ENCODE data around the gene GPR39.

Gene GPR39

DNA sequence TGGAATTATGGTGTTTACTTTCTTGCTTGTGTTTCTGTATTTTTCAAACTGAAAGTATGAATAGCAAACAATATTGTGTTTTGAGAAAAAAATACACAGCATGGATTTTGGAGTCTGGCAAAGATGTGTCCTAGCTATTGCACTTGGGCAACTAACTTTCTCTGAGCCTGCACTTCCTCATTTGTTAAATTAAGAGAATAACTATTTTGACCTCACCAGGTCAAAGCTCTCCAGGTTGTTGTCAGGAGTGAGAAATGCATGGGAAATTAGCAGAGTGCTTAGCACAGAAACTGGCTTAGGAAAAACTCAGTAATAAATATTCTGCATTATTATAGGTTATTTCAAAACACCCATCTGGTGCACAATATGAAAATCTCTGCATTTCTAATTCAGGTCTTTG lies 225.2 kb downstream of the GPR39 start:
- no peak for DNase-seq (ENCODE audit: low read depth, low spot score)

DNA sequence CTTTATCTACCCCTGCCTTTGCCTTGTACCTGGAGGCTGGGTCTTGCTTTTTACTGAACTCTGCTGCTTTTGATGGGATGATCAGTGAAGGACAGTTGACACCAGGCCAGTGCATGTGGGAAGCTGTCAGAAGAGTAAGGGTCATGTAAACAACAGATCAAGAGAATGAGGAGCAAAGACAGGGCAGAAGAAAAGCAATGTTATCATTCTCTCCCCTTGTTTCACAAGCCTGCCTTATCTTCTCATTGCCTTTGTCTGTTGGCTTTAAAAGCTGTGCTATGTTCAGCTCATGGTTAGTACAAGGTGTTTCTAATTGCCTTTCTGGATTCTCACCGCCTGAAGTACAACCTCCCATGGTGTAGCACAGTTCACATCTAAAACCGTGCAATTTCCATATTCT lies 225.8 kb downstream of the GPR39 start:
- no peak for DNase-seq (ENCODE audit: low read depth, low spot score)

DNA sequence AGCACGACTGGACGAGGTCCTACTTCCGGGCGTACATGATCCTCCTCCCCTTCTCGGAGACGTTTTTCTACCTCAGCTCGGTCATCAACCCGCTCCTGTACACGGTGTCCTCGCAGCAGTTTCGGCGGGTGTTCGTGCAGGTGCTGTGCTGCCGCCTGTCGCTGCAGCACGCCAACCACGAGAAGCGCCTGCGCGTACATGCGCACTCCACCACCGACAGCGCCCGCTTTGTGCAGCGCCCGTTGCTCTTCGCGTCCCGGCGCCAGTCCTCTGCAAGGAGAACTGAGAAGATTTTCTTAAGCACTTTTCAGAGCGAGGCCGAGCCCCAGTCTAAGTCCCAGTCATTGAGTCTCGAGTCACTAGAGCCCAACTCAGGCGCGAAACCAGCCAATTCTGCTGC lies 228.6 kb downstream of the GPR39 start:
- no peak for DNase-seq (ENCODE audit: low read depth, low spot score)

DNA sequence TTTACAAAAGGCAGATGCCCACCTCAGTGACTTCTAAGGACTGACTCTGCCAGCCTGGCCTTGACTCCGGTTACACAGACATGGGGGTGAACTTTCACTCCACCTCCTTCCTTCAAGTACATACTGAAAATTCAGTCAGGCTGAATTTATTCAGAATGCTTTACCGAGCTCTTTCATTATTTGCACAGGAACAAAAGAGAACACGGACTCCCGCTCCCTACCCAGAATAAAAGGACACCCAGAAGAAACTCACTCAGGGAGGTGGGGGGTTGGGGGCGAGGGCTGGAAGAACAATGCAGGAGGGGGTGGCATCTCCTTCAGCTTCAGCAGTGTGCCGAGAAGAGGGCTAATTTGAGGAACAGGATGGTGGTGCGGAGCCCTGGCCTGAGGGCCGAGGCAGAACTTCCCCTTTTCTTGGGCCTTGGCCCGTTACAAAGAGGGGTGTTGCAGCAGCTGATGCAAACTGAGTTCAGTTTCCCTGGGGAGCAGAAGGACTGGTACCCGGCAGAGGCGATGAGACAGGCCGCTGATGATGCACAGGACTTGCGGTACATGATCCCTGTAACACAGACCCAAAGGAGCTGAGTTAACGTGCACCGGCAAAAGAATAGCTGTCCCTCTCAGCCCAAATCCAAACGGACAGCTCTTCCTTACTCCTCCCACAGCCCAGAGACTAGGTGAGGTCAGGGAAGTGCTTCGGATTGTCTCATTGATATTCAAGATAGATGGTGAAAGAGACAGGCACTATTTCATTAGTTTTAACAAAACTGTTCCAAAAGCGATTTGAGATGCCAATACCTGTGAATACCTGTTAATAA lies 229.3 kb downstream of the GPR39 start:
- DNase-seq (ENCODE audit: low read depth, low spot score) = no peak

DNA sequence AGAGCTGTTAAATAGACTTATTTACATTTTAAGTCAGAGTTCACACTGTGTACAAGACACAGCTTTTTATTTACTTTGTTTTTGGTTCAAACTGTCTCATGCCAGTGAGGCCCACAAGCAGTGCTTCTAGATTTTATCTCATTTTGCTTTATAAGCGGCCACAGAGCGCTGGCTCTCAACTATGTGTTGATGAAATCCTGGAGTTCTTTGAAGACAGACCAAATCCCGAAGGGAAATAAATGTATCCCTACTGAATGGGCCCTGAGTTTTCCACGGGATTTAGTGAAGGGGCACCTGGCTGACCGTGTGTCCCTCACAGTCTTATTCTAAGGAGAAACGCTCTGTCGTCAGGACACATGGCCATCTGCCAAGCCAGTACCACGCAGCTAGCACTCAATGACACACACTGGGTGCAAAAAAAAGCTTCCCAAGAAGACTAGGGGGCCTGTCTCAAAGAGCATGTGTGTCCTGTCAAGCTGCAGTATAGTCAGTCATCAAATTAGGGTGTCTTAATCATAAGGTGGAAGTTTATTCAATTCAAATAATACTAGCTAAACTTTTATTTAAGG lies 230.0 kb downstream of the GPR39 start:
- DNase-seq (ENCODE audit: low read depth, low spot score) = no peak

DNA sequence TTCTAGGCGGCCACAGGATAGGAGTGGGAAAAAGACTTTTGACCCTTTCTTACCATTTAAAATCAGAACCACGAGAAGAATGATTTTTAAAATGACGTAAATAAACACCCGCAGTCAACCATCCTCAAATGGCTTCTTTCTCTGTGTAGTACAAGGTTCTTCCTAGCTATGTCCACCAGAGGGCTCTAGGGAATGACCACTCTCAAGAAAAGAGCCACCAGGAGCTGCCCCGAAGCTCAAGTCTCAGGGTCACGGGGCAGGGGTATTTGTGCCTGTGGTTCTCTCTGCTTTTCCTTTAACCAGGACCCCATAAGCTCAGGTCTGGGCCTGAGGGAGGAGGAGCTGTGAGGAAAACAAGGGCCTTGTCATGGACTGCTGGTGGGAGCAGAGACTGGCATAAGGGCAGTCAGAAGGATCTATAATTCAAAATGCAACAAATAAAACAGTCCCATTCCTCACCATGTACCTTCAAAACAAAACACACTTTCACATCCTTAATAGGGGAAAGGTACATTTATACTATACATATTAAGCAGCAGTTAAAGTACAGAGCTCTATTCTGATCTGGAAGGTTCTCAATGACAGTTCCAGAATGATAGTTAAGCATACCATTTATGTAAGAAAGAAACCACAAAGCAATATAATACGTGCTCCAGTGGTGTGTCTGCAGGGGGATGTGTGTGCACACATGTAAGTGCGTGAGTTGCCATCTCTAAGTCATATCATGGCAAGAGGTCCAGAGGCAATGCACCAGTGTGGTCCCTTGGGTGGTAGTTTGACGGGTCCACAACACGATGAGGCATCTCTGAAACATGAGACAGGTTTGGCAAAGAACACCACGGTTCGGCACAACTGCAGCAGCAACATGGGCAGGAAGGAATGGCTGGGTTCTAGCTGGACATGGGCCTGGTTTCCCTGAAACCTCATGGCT lies 234.8 kb downstream of the GPR39 start:
- no peak for DNase-seq (ENCODE audit: low read depth, low spot score)

DNA sequence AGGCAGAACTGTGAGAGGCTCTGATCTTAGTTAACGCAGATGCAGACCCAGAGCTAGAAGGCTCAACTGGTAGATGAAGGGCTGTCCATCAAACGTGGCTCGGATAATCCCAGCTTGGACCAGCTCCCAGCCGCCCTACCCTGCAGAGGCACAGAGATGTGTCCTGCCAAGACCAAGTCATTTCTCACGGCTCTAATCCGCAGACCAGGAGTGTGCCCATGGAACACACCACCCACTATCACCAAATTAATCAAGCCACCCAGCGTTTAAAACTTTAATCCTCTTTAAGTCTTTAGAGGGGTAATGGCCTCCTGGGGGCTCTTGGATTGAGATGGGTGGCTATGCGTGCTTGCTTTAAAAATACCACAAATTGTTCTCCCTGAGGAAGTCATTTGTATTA lies 235.9 kb downstream of the GPR39 start:
- no peak for DNase-seq (ENCODE audit: low read depth, low spot score)

DNA sequence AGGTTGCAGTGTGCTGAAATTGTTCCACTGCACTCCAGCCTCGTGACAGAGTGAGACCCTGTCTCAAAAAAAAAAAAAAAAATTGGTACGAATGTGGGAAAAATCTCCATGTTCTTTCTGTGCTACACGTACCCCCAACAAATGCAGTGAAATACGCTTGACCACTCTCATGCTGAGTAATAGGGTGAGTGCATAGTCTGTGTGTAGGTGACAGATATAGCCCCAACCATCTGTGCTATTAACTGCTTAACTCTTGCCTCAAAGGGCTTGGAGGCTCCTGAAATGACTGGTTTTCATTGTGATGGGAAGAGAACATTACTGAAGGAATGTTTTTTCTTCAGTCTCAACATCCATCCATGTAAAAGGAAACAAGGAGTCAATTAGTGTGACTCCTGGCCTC lies 237.7 kb downstream of the GPR39 start:
- DNase-seq (ENCODE audit: low read depth, low spot score) = no peak

DNA sequence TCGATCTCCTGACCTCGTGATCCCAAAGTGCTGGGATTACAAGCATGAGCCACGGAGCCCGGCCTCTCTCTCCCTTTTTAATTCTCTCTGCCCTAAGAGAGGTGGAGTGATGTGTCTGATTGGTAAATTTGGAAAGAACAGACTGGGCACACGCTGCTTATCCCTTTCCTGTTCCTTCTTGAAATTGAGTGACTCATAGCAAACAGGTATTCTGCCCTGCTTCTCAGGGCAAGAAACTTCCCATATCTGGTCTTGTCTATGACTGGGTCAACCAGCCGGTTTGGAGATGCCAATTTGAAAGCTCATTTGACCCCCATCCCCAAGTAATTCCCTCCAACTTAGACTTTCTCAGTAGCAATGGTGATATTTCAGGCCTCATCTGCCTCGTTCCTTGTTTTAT lies 238.4 kb downstream of the GPR39 start:
- no peak for DNase-seq (ENCODE audit: low read depth, low spot score)

DNA sequence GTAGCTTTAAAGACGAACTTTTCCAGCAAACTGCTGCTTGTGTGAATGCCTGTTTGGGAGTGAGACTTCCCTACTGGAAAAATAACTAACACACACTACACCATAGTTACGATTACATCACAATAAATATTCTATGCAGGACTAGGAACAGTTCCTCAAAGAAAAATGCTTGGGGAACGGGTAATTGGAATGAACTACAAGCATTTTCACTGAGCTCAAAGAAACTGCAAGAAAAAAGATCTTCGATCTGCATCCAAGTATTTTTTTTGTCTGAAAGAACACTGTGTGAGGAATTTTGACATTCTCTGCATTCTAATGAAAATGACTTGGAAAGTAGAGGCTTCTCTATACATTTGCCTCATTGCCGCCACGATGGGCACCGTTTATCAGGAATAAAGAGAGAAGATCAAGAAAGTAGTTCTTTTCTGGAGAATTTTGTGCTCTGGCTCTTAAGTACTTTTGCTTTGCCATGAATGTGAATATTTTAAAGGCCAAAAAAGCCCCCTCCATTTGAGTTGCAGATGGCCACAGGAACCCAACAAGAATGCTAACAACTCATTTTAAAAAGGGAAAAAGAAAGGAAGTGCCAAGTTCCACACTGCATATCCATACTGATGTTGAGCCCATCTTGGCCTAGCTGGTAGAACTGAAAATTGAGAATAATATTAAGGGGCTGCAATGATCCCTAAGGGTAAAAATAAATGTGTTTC lies 239.8 kb downstream of the GPR39 start:
- DNase-seq (ENCODE audit: low read depth, low spot score) = no peak

DNA sequence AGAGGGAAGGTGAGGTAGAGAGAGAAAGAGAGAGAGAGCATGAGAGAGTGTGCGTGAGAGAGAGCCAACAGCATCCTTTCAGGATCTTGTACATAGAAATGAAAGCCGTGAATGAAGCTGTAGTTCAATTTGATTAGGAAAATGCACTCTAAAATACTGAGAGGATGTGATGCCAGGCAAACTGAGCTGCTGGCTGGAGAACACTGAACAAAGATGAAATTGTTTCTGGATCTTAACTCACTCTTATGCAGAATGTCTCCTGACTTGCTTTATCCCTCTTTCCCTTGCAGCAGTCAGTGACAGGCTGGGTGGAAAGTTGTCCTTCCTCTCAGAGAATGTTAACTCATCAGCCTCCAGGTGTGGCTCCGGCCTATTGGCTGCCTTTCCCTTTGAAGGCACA lies 242.7 kb downstream of the GPR39 start:
- no peak for DNase-seq (ENCODE audit: low read depth, low spot score)

DNA sequence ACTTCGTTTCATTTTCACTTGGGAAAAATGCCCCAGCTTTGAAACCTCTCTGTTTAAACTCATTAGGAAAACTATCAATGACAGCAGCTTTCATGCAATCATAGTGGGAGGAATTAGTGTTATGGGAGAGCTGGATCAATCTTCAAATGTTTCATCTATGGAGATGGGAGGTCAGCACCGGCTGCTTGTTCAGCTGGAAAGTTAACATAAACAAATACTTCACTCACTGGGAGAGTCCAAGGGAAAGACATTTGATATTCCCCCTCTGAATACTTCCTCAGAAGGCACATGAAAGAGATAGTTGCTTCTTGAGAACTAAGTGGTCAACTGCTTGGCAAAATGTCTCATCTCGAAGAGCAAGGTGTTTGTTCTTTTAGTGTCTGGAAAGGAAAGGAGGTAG lies 246.1 kb downstream of the GPR39 start:
- DNase-seq (ENCODE audit: low read depth, low spot score) = no peak

DNA sequence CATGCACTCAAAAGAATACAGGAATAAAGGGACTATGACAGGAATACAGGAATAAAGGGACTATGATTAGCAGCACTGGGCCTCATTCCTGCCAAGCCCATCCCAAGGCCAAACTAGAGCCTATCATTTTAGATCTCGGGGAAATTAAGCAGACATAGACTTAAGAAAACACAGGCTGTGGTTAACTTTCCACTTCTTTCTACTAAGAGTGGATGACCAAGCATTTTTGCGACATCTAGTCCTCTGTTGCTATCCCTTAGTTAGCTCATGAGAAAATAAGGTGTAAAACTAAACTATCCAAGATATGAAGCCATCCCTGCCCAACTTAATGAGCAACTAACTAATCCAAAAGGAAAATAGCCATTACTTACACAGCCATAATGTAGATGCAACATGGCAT lies 247.5 kb downstream of the GPR39 start:
- DNase-seq (ENCODE audit: low read depth, low spot score) = no peak

DNA sequence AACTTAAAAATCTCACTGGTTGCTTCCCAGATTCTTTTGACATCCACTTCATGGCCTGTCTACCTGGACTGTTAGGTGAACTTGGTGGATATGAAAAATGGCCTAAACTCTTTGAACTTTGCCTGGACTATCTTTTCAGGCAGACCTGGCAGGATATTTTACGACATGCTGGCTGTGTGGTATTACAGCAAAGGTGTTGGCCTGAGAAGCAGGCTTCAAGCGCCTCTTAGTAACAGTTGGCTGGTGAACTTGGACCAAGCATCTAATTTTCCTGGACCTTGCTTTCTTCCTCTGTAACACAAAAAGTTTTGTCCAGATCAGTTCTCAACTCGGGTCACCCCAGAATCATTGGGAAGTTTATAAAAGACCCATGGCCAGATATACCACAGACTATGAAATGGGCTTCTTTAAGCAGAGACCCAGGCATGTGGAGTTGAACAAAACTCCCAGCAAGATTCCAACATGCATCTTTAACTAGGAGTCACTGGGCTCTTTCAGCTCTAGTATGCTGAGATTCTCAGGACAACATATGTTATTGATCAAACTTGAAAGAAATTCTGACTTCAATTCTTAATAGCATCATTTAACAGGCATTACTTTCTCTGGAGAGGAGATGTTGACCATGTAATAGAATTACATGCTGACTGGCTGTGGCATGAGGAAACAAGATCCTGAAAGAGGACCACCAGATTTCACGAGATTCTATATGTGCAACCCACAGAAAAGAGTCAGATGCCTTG lies 249.0 kb downstream of the GPR39 start:
- DNase-seq (ENCODE audit: low read depth, low spot score) = no peak

DNA sequence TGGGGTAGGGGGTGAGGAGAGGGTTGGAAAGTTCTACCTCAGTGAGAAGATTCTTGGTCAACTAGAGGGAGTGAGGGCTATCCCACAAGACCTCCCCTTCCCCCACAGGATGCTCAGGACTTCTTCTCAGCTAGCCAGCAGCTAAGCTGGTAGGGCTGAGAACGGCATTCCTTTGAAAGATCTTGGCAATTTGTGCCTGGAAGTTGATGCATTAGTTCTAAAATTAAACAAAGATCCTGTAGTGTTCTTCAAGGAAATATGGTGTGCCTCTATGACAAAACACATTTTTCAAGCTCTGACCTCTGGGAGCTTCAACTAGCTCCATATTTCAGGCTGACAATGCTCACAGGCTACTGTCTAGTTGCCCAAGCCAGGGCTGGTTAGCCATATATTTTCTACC lies 251.1 kb downstream of the GPR39 start:
- no peak for DNase-seq (ENCODE audit: low read depth, low spot score)

DNA sequence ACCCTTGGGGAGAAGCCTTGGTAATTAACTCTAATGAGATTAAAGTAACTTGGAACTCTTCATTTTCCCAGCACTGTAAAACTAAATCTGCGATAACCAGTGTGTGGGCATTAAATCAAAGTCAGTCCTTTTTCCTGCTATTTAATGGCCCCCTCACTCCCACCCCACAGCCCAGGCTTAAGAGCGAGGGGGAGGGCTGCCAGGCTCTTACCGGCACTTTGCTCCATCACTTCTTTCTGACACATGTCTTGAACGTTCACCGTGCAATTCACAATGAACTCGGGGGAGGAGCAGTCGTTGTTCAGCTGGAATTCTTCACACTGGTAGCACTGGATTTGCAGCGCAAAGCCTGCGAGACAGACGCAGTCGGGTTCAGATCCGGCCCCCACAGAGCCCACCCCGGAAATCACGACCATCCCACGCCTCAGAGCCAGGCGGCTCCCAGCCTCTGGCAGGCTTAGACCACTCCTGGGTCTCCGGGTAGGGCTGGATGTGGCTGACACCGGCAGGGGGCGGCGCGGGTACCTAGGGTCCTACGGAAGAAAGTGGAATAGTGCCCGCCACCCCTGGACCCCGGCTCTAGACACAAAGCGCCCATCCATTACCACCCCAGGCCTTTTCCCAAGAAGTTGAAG lies 251.7 kb downstream of the GPR39 start:
- DNase-seq (ENCODE audit: low read depth, low spot score) = no peak

DNA sequence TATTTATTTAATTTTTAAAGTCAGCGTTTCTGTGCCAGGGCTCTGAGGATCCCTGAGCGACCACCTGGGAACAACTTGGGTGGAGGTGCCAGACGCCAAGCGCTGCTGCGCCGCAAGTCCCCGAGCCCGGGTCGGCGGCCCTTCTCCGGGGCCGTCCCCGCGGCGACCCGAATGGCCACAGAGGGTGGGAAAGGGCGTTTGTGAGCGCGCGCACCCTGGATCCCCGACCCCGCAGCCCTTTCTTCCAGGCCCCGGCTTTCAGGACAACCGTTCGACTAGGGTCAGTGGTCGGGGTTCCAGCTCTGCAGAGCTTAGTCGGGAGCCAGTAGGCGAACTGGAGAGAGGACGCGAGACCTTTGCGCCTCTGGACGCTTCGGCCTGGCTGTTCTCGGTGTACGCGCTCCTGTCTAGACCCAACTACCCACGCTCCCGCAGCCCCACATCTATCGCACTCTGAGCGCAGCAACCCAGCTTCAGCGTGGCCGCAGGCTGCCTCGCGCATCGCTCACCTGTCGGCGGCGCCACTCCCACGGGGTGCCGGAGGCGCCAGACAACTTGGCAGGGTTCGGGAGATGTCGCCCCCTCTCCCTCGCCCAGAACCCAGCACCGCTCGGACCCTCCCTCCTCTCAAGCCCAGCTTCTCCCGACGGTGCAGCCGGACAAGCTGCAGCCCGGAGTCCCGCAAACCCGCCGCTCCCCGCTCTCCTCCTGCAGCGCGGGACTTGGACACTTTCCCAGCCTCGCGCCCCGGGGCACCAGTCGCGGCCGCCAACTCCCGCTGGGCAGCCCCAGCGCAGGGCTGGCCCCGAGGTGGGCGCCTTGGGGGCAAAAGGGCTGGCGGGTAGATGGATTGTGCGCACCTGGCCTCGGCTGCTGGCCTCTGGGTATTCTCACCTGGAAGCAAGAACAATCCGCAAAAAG lies 252.6 kb downstream of the GPR39 start:
- no peak for DNase-seq (ENCODE audit: low read depth, low spot score)

DNA sequence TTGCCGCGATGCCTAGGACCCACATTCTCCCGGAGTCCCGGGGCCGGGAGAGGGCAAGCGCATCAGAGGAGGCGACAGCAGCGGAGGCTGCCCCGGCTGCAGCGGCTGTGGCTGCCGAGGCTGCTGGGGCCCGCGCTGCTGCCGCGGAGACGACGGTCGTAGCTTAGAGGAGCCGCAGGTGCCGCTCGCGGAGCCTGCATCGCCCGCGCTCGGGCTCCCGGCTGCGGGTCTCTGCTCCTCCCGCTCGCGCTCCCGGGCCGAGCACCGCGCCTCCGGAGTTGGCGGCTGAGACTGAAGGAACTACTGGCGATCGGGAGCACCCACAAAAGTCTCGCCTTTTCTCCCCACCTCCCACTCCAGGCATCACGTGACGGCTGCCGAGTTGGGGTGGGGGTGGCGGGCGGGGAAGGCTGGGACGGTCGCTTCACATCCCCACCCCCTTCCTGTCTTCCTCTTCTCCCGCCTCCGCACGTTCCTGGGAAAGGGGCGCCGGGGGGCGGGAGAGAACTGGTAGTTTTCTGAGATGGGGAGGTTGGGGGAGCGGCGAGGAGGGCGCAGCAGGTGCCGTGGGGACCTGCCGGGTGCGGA lies 253.4 kb downstream of the GPR39 start, which contains the start of gene LYPD1:
TSS of gene LYPD1 (minus strand) at position 298 of the 588 bp plus-strand sequence. CDS start at position 25, 273 bp downstream.
- no peak for DNase-seq (ENCODE audit: low read depth, low spot score)
